Keratinocyte (primary cell): ENCODE data around the gene STK24. TPM values are rescaled to one million over a fixed set of nuclear protein-coding genes. Genes with fewer than 3 reads are reported as not detected.

Source experiments
- DNase-seq: peaks from one replicate; pipeline ENCODE4 v3.0.0-alpha.2; 2011; ENCODE audit warnings: low read depth, missing footprints, low spot score
- FAIRE-seq: peaks from 2 replicates; lab custom pipeline; 2011; peaks lifted over from hg19 to GRCh38; lab: Jason Lieb, UNC
- H2AFZ ChIP-seq: 2 replicates; pipeline ENCODE4 v1.6.0; 2012; ENCODE audit warnings: low read length, control low read depth, inconsistent platforms; ENCODE audit not compliant: control insufficient read depth
- H3K27ac ChIP-seq: 2 replicates; pipeline ENCODE4 v1.5.1; 2011; ENCODE audit warnings: low read length; ENCODE audit not compliant: control insufficient read depth, insufficient read depth
- H3K27me3 ChIP-seq: 3 replicates; pipeline ENCODE4 v1.6.0; 2011; ENCODE audit warnings: low read length; ENCODE audit not compliant: control insufficient read depth, insufficient read depth; ENCODE audit errors: extremely low read depth
- H3K36me3 ChIP-seq, 2 experiments: 2 replicates in 1 of 2; 3 replicates in 1 of 2; pipeline ENCODE4 v1.5.1; 2011; ENCODE audit warnings: low read length in 2 of 2, mild to moderate bottlenecking in 1 of 2; ENCODE audit not compliant: control insufficient read depth in 2 of 2, insufficient read depth in 2 of 2; ENCODE audit errors: extremely low read depth in 1 of 2
- H3K4me1 ChIP-seq: 3 replicates; pipeline ENCODE4 v1.5.1; 2011; ENCODE audit warnings: low read length; ENCODE audit not compliant: control insufficient read depth, insufficient read depth; ENCODE audit errors: extremely low read depth
- H3K4me2 ChIP-seq: 3 replicates; pipeline ENCODE4 v1.6.0; 2011; ENCODE audit warnings: low read depth, low read length; ENCODE audit not compliant: control insufficient read depth, insufficient read depth; ENCODE audit errors: extremely low read depth
- H3K4me3 ChIP-seq, 3 experiments: fragments of 200-600 bp in 1 of 3; sonication (generic) in 1 of 3; 2 replicates in 2 of 3; 3 replicates in 1 of 3; pipeline ENCODE4 v1.5.1; 2011 to 2016; ENCODE audit warnings: low read length in 3 of 3, mild to moderate bottlenecking in 3 of 3, control low read depth in 2 of 3, inconsistent platforms in 1 of 3, low read depth in 1 of 3, mixed read lengths in 1 of 3, mixed run types in 1 of 3, moderate library complexity in 1 of 3; ENCODE audit not compliant: control insufficient read depth in 2 of 3, insufficient read depth in 2 of 3; ENCODE audit errors: extremely low read depth in 1 of 3
- H3K79me2 ChIP-seq: 2 replicates; pipeline ENCODE4 v1.6.0; 2012; ENCODE audit warnings: low read length; ENCODE audit not compliant: control insufficient read depth, insufficient read depth
- H3K9ac ChIP-seq: 3 replicates; pipeline ENCODE4 v1.6.0; 2011; ENCODE audit warnings: low read length; ENCODE audit not compliant: control insufficient read depth, insufficient read depth; ENCODE audit errors: extremely low read depth
- H3K9me1 ChIP-seq: 3 replicates; pipeline ENCODE4 v1.6.0; 2011; ENCODE audit warnings: low read length; ENCODE audit not compliant: control insufficient read depth, insufficient read depth; ENCODE audit errors: extremely low read depth
- H3K9me3 ChIP-seq: 2 replicates; pipeline ENCODE4 v1.5.1; 2012; ENCODE audit warnings: low read depth, low read length; ENCODE audit not compliant: control insufficient read depth
- H4K20me1 ChIP-seq: 3 replicates; pipeline ENCODE4 v1.6.0; 2011; ENCODE audit warnings: low read length; ENCODE audit not compliant: control insufficient read depth, insufficient read depth; ENCODE audit errors: extremely low read depth
- CTCF ChIP-seq, 3 experiments: IDR thresholded peaks in 1 of 3; conservative IDR thresholded peaks in 1 of 3; optimal IDR thresholded peaks in 1 of 3; 2 replicates in 2 of 3; 3 replicates in 1 of 3; pipeline versions ENCODE3 to v1.5.1; 2011; ENCODE audit warnings: low read length in 3 of 3, mild to moderate bottlenecking in 3 of 3, moderate library complexity in 2 of 3, control low read depth in 1 of 3, inconsistent platforms in 1 of 3; ENCODE audit not compliant: insufficient read depth in 2 of 3; ENCODE audit errors: extremely low read depth in 1 of 3
- EZH2 ChIP-seq: IDR thresholded peaks from one replicate; pipeline ENCODE4 v1.6.1; 2012; ENCODE audit warnings: inconsistent platforms, mild to moderate bottlenecking, low read length, moderate library complexity
- dilution Hi-C: fragments of 300-500 bp; cut with MboI; formaldehyde crosslinking; loops from one replicate; pipeline ENCODE4 v1.7.0; 2020; ENCODE audit warnings: low sequenced_read_pairs; ENCODE audit not compliant: extremely low pct_ligation_motif_present
- polyA plus RNA-seq, 5 experiments: library from polyadenylated mRNA; depleted of rRNA in 3 of 5; stranded (reverse) in 3 of 5; stranded (forward) in 1 of 5; unstranded in 1 of 5; fragments of >200 nt; gene quantifications; 1 replicate in 1 of 5; 2 replicates in 3 of 5; 3 replicates in 1 of 5; pipeline versions ENCODE4 v1.2.1 to v1.2.3, GENCODE V29; 2011 to 2012; ENCODE audit warnings: missing spikeins in 2 of 5, low read depth in 1 of 5, low replicate concordance in 1 of 5

STK24 gene
- polyA plus RNA-seq, 1 donor (not counting 4 experiments of a cell fraction or from before 2014, with no cell fraction given), result 81.6 TPM

GRCh38 chr13:98462946-98463345, 114.0 kb downstream of the STK24 start:
- Histone ChIP-seq H4K20me1 (peaks cover 3% of the 10 kb centered on the region), H3K36me3 (peaks cover 40 to 55% of the 10 kb centered on the region in 2 experiments), H3K79me2 (peaks cover 49% of the 10 kb centered on the region), H3K27me3 (no peaks in the 10 kb centered on the region), H3K4me2 (no peak overlapping the region), H3K9me3 (no peaks in the 10 kb centered on the region), H3K9me1 (no peaks in the 10 kb centered on the region), H3K4me3 (no peak overlapping the region), H3K27ac (no peak overlapping the region), H2AFZ (no peak overlapping the region), H3K4me1 (peaks cover 10% of the 10 kb centered on the region), H3K9ac (no peak overlapping the region)
- no peak for FAIRE-seq
- no peak for DNase-seq
- dilution Hi-C loops, result no loop called here
- TF ChIP-seq CTCF (optimal IDR thresholded peaks at IDR 0.05 in 1 of 3, IDR thresholded peaks at IDR 0.05 in 1 of 3, conservative IDR thresholded peaks at IDR 0.05 in 1 of 3; ENCODE audit: extremely low read depth in 1 of 3, insufficient read depth in 2 of 3, low read length in 3 of 3) (no peak), EZH2 (no peak)

- no peak for FAIRE-seq
- no peak overlapping the region for H3K4me2 ChIP-seq
Measured at GRCh38 chr13:98462241-98462882, 114.5 kb downstream of the STK24 start.

More at GRCh38 chr13:98462241-98462882, 114.5 kb downstream of the STK24 start:
- H4K20me1 ChIP-seq, result peaks cover 3% of the 10 kb centered on the region
- H3K27ac ChIP-seq, result no peak overlapping the region
- no peak for DNase-seq
- peaks cover 38 to 53% of the 10 kb centered on the region in 2 experiments for H3K36me3 ChIP-seq
- no peaks in the 10 kb centered on the region for H3K27me3 ChIP-seq
- H3K9me3 ChIP-seq, result no peaks in the 10 kb centered on the region
- dilution Hi-C loops, result no loop called here
- peaks cover 10% of the 10 kb centered on the region for H3K4me1 ChIP-seq
- no peak overlapping the region for H2AFZ ChIP-seq
- no peak overlapping the region for H3K9ac ChIP-seq
- no peaks in the 10 kb centered on the region for H3K9me1 ChIP-seq
- no peak for TF ChIP-seq CTCF (optimal IDR thresholded peaks at IDR 0.05 in 1 of 3, IDR thresholded peaks at IDR 0.05 in 1 of 3, conservative IDR thresholded peaks at IDR 0.05 in 1 of 3; ENCODE audit: extremely low read depth in 1 of 3, insufficient read depth in 2 of 3, low read length in 3 of 3)
- no peak for TF ChIP-seq EZH2
- no peak overlapping the region for H3K4me3 ChIP-seq
- H3K79me2 ChIP-seq, result peaks cover 43% of the 10 kb centered on the region
